GM10266 (cell line): ENCODE results near the gene USP47.

Experiments used
- DNase-seq: peaks from one replicate; pipeline ENCODE4 v3.0.0; 2012; ENCODE audit errors: extremely low spot score
- CTCF ChIP-seq: IDR thresholded peaks from 2 replicates; pipeline ENCODE4 v1.5.1; 2012; ENCODE audit warnings: mild to moderate bottlenecking, low read depth; ENCODE audit not compliant: control insufficient read depth, insufficient read depth; ENCODE audit errors: missing control alignments

The USP47 gene

GRCh38 chr11:11981364-11981763, 139.6 kb downstream of the USP47 start:
- TF ChIP-seq CTCF: no peak
- DNase-seq: no peak

GRCh38 chr11:11981840-11982239, 140.1 kb downstream of the USP47 start:
- no peak for DNase-seq
- TF ChIP-seq CTCF: no peak

- no peak for TF ChIP-seq CTCF
- DNase-seq: no peak
Measured at GRCh38 chr11:11982461-11982860, 140.7 kb downstream of the USP47 start.

GRCh38 chr11:11982975-11983374, 141.2 kb downstream of the USP47 start:
- no peak for TF ChIP-seq CTCF
- no peak for DNase-seq

- TF ChIP-seq CTCF: no peak
- no peak for DNase-seq
Measured at GRCh38 chr11:11983427-11983826, 141.7 kb downstream of the USP47 start.

GRCh38 chr11:11984563-11984962, 142.8 kb downstream of the USP47 start:
- no peak for TF ChIP-seq CTCF
- DNase-seq: no peak

GRCh38 chr11:11985016-11985715, 143.4 kb downstream of the USP47 start:
- no peak for TF ChIP-seq CTCF
- DNase-seq: no peak
